ENCODE measurements around the gene ADGRL1. TPM values are rescaled to one million over a fixed set of nuclear protein-coding genes. Genes with fewer than 3 reads are reported as not detected.

Gene ADGRL1
- total and polyA plus RNA-seq, 2 donors (not counting 3 experiments of a cell fraction or from before 2014, with no cell fraction given) = 7.3 to 8.3 TPM

DNA sequence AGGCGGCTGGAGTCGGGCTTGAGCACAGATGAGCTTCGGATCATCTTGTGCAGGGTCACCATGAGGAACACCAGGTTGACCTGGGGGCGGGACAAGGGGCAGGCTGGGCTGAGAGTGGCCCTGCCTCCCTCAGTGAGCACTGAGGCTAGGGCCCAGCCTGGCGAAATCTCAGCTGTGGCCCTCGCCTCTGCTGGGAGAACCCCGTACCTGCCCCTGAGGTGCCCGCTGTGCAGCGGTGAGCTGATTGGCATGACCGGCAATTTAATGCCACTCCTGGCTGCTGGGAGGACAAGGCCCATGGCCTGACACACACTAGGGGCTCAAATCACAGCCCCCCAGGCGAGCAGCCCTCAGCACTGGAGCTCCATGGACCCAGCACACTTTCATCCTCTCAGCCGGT is 49.8 kb downstream of the ADGRL1 start:
- POLR2A ChIA-PET = no interaction called here
- TF ChIP-seq FOS (IDR thresholded peaks at IDR 0.05; ENCODE audit: borderline replicate concordance, insufficient read depth, low read length) = no peak
- no peak for TF ChIP-seq EZH2 (IDR thresholded peaks at IDR 0.05; ENCODE audit: borderline replicate concordance, low read depth, low read length, severe bottlenecking)
- no peak for TF ChIP-seq POLR2A (IDR thresholded peaks at IDR 0.05; ENCODE audit: low read depth, low read length)
- TF ChIP-seq, protein P1, sequence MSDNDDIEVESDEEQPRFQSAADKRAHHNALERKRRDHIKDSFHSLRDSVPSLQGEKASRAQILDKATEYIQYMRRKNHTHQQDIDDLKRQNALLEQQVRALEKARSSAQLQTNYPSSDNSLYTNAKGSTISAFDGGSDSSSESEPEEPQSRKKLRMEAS (IDR thresholded peaks at IDR 0.05; ENCODE audit: insufficient read depth, insufficient read length) = no peak
- no peak for TF ChIP-seq MYC (IDR thresholded peaks at IDR 0.05; ENCODE audit: low read depth, low read length)
- no peak for TF ChIP-seq GATA2 (IDR thresholded peaks at IDR 0.05; ENCODE audit: insufficient read depth, insufficient read length, low read depth, low read length)

DNA sequence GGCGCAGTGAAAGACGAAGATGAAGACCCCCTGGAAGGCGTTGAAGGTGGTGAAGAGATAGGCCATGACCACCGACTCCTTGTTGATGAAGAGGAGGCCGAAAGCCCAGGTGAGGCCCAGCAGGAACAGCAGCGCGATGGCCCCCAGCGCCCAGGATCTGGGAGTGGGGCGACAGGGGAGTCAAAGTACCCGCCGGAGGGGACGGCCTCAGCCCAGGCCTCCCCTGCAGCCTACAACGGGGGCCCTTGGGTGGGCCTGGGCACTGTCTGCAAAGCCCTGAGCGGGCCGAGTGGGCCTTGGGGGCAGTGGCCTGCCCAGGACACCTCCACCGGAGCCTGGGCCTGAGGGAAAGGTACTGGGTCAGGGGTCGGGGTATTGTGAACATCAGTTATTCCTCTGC is 50.6 kb downstream of the ADGRL1 start:
- no peaks in the 10 kb centered on the region for H3K9me3 ChIP-seq (replicated peaks; ENCODE audit: control insufficient read depth, insufficient read depth, low read length)
- H2AFZ ChIP-seq (ENCODE audit: low read depth, low read length) = no peak overlapping the region
- H4K20me1 ChIP-seq (replicated peaks; ENCODE audit: control insufficient read depth, extremely low read depth, insufficient read depth, low read length) = no peaks in the 10 kb centered on the region
- intact Hi-C loops (cut with micrococcal nuclease) (no loop called here), dilution Hi-C loops (cut with MboI; ENCODE audit: extremely low pct_ligation_motif_present, low sequenced_read_pairs) (no loop called here)
- no peaks in the 10 kb centered on the region for H3K27me3 ChIP-seq (ENCODE audit: control insufficient read depth in 2 of 2, insufficient read depth in 2 of 2, low read length in 2 of 2)
- H3K4me3 ChIP-seq (replicated peaks in 1 of 3; ENCODE audit: insufficient read depth in 1 of 3, low read depth in 1 of 3, low read length in 3 of 3) = no peak overlapping the region
- POLR2A ChIA-PET = no interaction called here
- peaks cover 2% of the 10 kb centered on the region for H3K4me1 ChIP-seq (ENCODE audit: control insufficient read depth, extremely low read depth, insufficient read depth, low read length)
- CTCF ChIA-PET = no interaction called here
- H3K27ac ChIP-seq (ENCODE audit: insufficient read depth, low read depth, low read length) = no peak overlapping the region
- BruUV-seq (replicated peaks) = no TSS peak
- no peaks in the 10 kb centered on the region for H3K9me1 ChIP-seq (replicated peaks; ENCODE audit: control insufficient read depth, extremely low read depth, insufficient read depth, low read length)
- DNase-seq (ENCODE audit: low read depth, low spot score) (no peak), FAIRE-seq (no peak)
- TF ChIP-seq GATA2 (IDR thresholded peaks at IDR 0.05; ENCODE audit: insufficient read depth, insufficient read length, low read depth, low read length) (no peak), CTCF (IDR thresholded peaks at IDR 0.05; ENCODE audit: extremely low read depth in 1 of 2, insufficient read depth in 1 of 2, low read depth in 1 of 2, low read length in 2 of 2) (no peak), POLR2AphosphoS5 (IDR thresholded peaks at IDR 0.05; ENCODE audit: insufficient read depth, low read depth, low read length) (no peak)
- H3K79me2 ChIP-seq (ENCODE audit: control insufficient read depth, insufficient read depth, low read length) = no peaks in the 10 kb centered on the region
- peaks cover 2 to 18% of the 10 kb centered on the region in 2 experiments for H3K36me3 ChIP-seq (ENCODE audit: control insufficient read depth in 2 of 2, extremely low read depth in 1 of 2, insufficient read depth in 2 of 2, low read length in 2 of 2)
- H3K9ac ChIP-seq (replicated peaks; ENCODE audit: extremely low read depth, insufficient read depth, low read length) = no peak overlapping the region
- H3K4me2 ChIP-seq (ENCODE audit: insufficient read depth, low read length) = no peak overlapping the region

More for the DNA sequence above, 49.8 kb downstream of the ADGRL1 start:
- BruUV-seq (replicated peaks) = no TSS peak
- FAIRE-seq (no peak), DNase-seq (ENCODE audit: low read depth, low spot score) (no peak)
- H4K20me1 ChIP-seq (replicated peaks; ENCODE audit: control insufficient read depth, extremely low read depth, insufficient read depth, low read length) = no peaks in the 10 kb centered on the region
- dilution Hi-C loops (cut with MboI; ENCODE audit: extremely low pct_ligation_motif_present, low sequenced_read_pairs) = no loop called here
- H3K27ac ChIP-seq (ENCODE audit: insufficient read depth, low read depth, low read length) = no peak overlapping the region
- H3K4me1 ChIP-seq (ENCODE audit: control insufficient read depth, extremely low read depth, insufficient read depth, low read length) = no peaks in the 10 kb centered on the region
- intact Hi-C loops (cut with micrococcal nuclease) = no loop called here
- CTCF ChIA-PET = no interaction called here
- peaks cover 2 to 18% of the 10 kb centered on the region in 2 experiments for H3K36me3 ChIP-seq (ENCODE audit: control insufficient read depth in 2 of 2, extremely low read depth in 1 of 2, insufficient read depth in 2 of 2, low read length in 2 of 2)
- no peak overlapping the region for H3K4me2 ChIP-seq (ENCODE audit: insufficient read depth, low read length)
- H3K27me3 ChIP-seq (ENCODE audit: control insufficient read depth in 2 of 2, insufficient read depth in 2 of 2, low read length in 2 of 2) = no peaks in the 10 kb centered on the region
- H3K9ac ChIP-seq (replicated peaks; ENCODE audit: extremely low read depth, insufficient read depth, low read length) = no peak overlapping the region
- H2AFZ ChIP-seq (ENCODE audit: low read depth, low read length) = no peak overlapping the region
- H3K9me1 ChIP-seq (replicated peaks; ENCODE audit: control insufficient read depth, extremely low read depth, insufficient read depth, low read length) = no peaks in the 10 kb centered on the region
- H3K9me3 ChIP-seq (replicated peaks; ENCODE audit: control insufficient read depth, insufficient read depth, low read length) = no peaks in the 10 kb centered on the region
- H3K79me2 ChIP-seq (ENCODE audit: control insufficient read depth, insufficient read depth, low read length) = no peaks in the 10 kb centered on the region
- no peak overlapping the region for H3K4me3 ChIP-seq (replicated peaks in 1 of 3; ENCODE audit: insufficient read depth in 1 of 3, low read depth in 1 of 3, low read length in 3 of 3)
